ENCODE results near the gene SIAH2. TPM values are rescaled to one million over a fixed set of nuclear protein-coding genes. Genes with fewer than 3 reads are reported as not detected.

The SIAH2 gene
- total RNA-seq, 1 experiment from 2014 or later = 17.1 TPM

DNA sequence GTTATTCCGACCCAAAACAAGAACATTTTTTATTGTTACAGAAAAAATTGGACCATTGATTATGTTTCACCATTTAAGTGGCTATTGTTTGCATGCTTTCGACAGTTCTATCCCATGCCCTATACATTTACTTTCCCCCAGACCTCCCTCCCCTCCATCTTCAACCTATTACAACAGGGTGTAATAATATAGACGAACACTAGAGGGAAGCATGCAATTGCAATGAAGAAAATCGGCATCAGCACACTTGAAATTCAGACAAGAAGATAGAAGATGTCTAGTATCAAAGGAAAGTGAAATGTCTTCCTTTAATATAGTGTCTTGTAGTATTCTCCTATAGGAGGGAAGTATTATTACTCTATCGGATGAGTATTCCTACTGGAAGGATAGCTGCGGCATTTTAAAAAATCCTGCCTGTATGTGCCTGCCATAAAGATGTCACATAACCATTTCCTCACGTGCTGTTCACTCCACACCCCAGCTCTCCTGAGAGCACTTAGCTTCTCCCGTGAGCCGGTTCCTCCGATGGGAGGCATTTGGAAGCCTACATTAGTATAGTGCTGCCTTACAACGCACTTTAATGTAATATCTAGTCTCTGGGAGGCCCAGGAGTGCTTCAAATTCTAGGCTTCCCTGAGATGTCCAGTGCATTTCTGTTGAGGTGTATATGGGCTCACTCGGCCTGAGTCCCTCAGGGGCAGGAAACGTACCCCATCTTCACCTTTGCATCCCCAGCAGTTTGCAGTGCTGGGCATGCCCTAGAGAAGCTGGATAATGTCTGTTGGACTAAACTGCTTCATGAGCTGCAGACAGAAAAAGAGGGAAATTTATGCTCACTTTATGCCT is 41.5 kb downstream of the SIAH2 start:
- H3K4me3 Mint-ChIP-seq = no peak overlapping the region
- ChIA-PET POLR2A (interaction anchor here (1.0 kb wide), 1 partner anchor 52 kb away, joined by 3 read pairs; no protein-coding TSS in a partner anchor), CTCF (interaction anchor here (1.6 to 2.2 kb wide), 3 partner anchors 41 to 141 kb away, joined by 4 to 19 read pairs (median 9); partner anchors contain the start of gene SIAH2)
- no peak for DNase-seq (ENCODE audit: low spot score)
- H3K9me3 Mint-ChIP-seq = peaks cover 7% of the 10 kb centered on the region
- no peak overlapping the region for H3K27ac Mint-ChIP-seq
- TF ChIP-seq AFF4 (CRISPR knock-in tag; IDR thresholded peaks at IDR 0.05; ENCODE audit: borderline replicate concordance) = no peak
- TF ChIP-seq KAT7 (CRISPR knock-in tag; IDR thresholded peaks at IDR 0.05; ENCODE audit: borderline replicate concordance) = no peak
- TF ChIP-seq CTCF (IDR thresholded peaks at IDR 0.05) = peak; percentile 73
- no peak for TF ChIP-seq FOXP4 (CRISPR knock-in tag; IDR thresholded peaks at IDR 0.05)
- no peaks in the 10 kb centered on the region for H3K36me3 Mint-ChIP-seq
- ATAC-seq = peak; percentile 89
- H3K27me3 Mint-ChIP-seq (ENCODE audit: low read depth) = no peaks in the 10 kb centered on the region
- H3K4me1 Mint-ChIP-seq = no peaks in the 10 kb centered on the region

DNA sequence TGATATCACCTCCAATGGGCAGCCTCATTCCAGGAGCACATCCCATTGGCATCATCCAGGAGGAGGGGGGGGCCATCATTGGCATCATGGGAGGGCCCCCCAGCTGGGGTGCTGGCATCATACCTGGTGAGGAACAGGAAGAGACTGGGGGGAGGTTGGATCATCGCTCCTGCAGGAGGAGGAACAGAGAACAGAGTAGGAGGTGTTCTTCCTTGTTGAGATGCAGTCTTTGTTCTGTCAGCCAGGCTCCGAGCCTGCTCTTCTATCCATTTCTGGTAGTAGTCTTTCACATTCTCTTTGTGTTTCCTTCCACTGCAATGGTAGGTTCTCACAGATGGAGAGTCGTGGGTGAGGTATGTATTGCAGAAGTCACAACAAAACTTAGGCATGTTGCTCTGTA is 42.5 kb downstream of the SIAH2 start:
- H3K27me3 Mint-ChIP-seq (ENCODE audit: low read depth) = 0 out of 2 replicates have a peak, but pooled peaks cover 2% of the 10 kb centered on the region
- no peak for TF ChIP-seq TCF7 (CRISPR knock-in tag; IDR thresholded peaks at IDR 0.05; ENCODE audit: low read depth)
- TF ChIP-seq, protein P1, sequence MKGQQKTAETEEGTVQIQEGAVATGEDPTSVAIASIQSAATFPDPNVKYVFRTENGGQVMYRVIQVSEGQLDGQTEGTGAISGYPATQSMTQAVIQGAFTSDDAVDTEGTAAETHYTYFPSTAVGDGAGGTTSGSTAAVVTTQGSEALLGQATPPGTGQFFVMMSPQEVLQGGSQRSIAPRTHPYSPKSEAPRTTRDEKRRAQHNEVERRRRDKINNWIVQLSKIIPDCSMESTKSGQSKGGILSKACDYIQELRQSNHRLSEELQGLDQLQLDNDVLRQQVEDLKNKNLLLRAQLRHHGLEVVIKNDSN (CRISPR knock-in tag; IDR thresholded peaks at IDR 0.05) = no peak
- TF ChIP-seq, protein P2, sequence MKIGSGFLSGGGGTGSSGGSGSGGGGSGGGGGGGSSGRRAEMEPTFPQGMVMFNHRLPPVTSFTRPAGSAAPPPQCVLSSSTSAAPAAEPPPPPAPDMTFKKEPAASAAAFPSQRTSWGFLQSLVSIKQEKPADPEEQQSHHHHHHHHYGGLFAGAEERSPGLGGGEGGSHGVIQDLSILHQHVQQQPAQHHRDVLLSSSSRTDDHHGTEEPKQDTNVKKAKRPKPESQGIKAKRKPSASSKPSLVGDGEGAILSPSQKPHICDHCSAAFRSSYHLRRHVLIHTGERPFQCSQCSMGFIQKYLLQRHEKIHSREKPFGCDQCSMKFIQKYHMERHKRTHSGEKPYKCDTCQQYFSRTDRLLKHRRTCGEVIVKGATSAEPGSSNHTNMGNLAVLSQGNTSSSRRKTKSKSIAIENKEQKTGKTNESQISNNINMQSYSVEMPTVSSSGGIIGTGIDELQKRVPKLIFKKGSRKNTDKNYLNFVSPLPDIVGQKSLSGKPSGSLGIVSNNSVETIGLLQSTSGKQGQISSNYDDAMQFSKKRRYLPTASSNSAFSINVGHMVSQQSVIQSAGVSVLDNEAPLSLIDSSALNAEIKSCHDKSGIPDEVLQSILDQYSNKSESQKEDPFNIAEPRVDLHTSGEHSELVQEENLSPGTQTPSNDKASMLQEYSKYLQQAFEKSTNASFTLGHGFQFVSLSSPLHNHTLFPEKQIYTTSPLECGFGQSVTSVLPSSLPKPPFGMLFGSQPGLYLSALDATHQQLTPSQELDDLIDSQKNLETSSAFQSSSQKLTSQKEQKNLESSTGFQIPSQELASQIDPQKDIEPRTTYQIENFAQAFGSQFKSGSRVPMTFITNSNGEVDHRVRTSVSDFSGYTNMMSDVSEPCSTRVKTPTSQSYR (CRISPR knock-in tag; IDR thresholded peaks at IDR 0.05) = no peak
- H3K36me3 Mint-ChIP-seq = no peaks in the 10 kb centered on the region
- no peak overlapping the region for H3K4me3 Mint-ChIP-seq
- H3K4me1 Mint-ChIP-seq = no peaks in the 10 kb centered on the region
- ChIA-PET CTCF (interaction anchor here (0.7 to 2.2 kb wide), 2 partner anchors 19 to 42 kb away, joined by 3 to 9 read pairs; partner anchors contain the start of gene SIAH2), POLR2A (no interaction called here)
- H3K9me3 Mint-ChIP-seq = peaks cover 17% of the 10 kb centered on the region
- no peak for DNase-seq (ENCODE audit: low spot score)
- no peak for ATAC-seq
- no peak overlapping the region for H3K27ac Mint-ChIP-seq

DNA sequence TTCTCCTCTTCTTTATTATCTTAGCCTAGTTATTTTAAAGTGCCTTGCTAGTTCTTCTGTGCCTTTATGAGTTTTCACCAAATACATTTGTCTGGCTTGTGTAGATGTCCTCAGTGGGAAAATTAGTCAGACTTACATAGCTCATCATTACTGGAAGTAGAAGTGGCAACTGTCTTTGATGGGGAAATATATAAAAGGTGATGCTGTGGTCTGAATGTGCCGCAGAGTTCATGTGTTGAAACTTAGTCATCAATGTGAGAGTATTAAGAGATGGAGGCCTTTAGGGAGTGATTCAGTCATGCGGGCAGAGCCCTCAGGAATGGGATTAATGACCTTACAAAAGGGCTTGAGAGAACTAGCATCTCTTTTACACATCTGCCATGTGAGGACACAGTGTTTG is 52.9 kb downstream of the SIAH2 start:
- Mint-ChIP-seq H3K4me1 (no peaks in the 10 kb centered on the region), H3K27ac (no peak overlapping the region), H3K27me3 (ENCODE audit: low read depth) (peaks cover 22% of the 10 kb centered on the region), H3K36me3 (peaks cover 64% of the 10 kb centered on the region), H3K4me3 (no peak overlapping the region), H3K9me3 (peaks cover 58% of the 10 kb centered on the region)
- no peak for DNase-seq (ENCODE audit: low spot score)
- POLR2A ChIA-PET = no interaction called here
- no peak for TF ChIP-seq EMX1 (CRISPR knock-in tag; IDR thresholded peaks at IDR 0.05)
- ATAC-seq = no peak
- CTCF ChIA-PET = no interaction called here

Measured in WTC11 (cell line).